Calu3 (cell line): Measurements from ENCODE around the gene NAA80. TPM values are rescaled to one million over a fixed set of nuclear protein-coding genes. Genes with fewer than 3 reads are reported as not detected.
A peak's percentile ranks its signal among the peaks of the same experiment; 100 is the strongest.

Source experiments
- BruUV-seq: library from RNA; stranded (reverse); fragments of 400-500 nt; replicated peaks from 2 replicates; lab custom pipeline; 2021; lab: Mats Ljungman, UMichigan
- CTCF ChIA-PET: fragments of 300-600 bp; sonication (Branson Sonifier 250); formaldehyde crosslinking; loops from one replicate; lab custom pipeline; 2022; ENCODE audit warnings: antibody characterized with exemption; lab: Charles Lee
- DNase-seq: peaks from one replicate; pipeline ENCODE4 v3.0.0; 2022
- H3K27ac Mint-ChIP-seq: one replicate; pipeline ENCODE4 v1.8.0; 2022; ENCODE audit warnings: mixed read lengths; ENCODE audit not compliant: unreplicated experiment
- H3K27me3 Mint-ChIP-seq: one replicate; pipeline ENCODE4 v1.8.0; 2022; ENCODE audit warnings: mixed read lengths; ENCODE audit not compliant: unreplicated experiment
- H3K36me3 Mint-ChIP-seq: one replicate; pipeline ENCODE4 v1.8.0; 2022; ENCODE audit warnings: mild to moderate bottlenecking, moderate library complexity, mixed read lengths; ENCODE audit not compliant: insufficient read depth, unreplicated experiment
- H3K4me1 Mint-ChIP-seq: one replicate; pipeline ENCODE4 v1.8.0; 2022; ENCODE audit warnings: mild to moderate bottlenecking, low read depth, mixed read lengths; ENCODE audit not compliant: unreplicated experiment
- H3K4me3 Mint-ChIP-seq: one replicate; pipeline ENCODE4 v1.8.0; 2022; ENCODE audit warnings: mild to moderate bottlenecking, low read depth, moderate library complexity, mixed read lengths; ENCODE audit not compliant: unreplicated experiment
- H3K9me3 Mint-ChIP-seq: one replicate; pipeline ENCODE4 v1.8.0; 2022; ENCODE audit warnings: low read depth, mixed read lengths; ENCODE audit not compliant: unreplicated experiment
- CTCF ChIP-seq: fragments of 200-600 bp; IDR thresholded peaks from one replicate; pipeline ENCODE4 v1.8.0; 2022; ENCODE audit warnings: antibody characterized with exemption; ENCODE audit not compliant: unreplicated experiment
- intact Hi-C: fragments of 100-400 bp; cut with micrococcal nuclease; formaldehyde crosslinking; loops from one replicate; pipeline ENCODE4 v1.10.0; 2022; ENCODE audit not compliant: unreplicated experiment
- total RNA-seq: library from RNA; stranded (reverse); gene quantifications from 2 replicates; pipeline ENCODE4 v1.2.3, GENCODE V29; 2022

Gene NAA80
- total RNA-seq, 1 experiment from 2014 or later, result 15.0 TPM

- Mint-ChIP-seq H3K9me3 (no peaks in the 10 kb centered on the region), H3K4me3 (no peak overlapping the region), H3K4me1 (peaks cover 62% of the 10 kb centered on the region), H3K36me3 (peaks cover 37% of the 10 kb centered on the region), H3K27me3 (no peaks in the 10 kb centered on the region), H3K27ac (peak overlapping the region; percentile 80)
- DNase-seq, result no peak
- TF ChIP-seq CTCF, result no peak
- no TSS peak for BruUV-seq
- intact Hi-C loops, result no loop called here
- CTCF ChIA-PET, result interaction anchor here (0.6 kb wide), 1 partner anchor 81 kb away, joined by 3 read pairs; no protein-coding TSS in a partner anchor
Measured at GRCh38 chr3:50266017-50266416, 33.2 kb downstream of the NAA80 start.

- H3K36me3 Mint-ChIP-seq, result peaks cover 40% of the 10 kb centered on the region
- no peak overlapping the region for H3K4me3 Mint-ChIP-seq
- no TSS peak for BruUV-seq
- H3K9me3 Mint-ChIP-seq, result no peaks in the 10 kb centered on the region
- no peaks in the 10 kb centered on the region for H3K27me3 Mint-ChIP-seq
- no peak for TF ChIP-seq CTCF
- CTCF ChIA-PET, result interaction anchor here (0.6 kb wide), 1 partner anchor 81 kb away, joined by 3 read pairs; no protein-coding TSS in a partner anchor
- H3K27ac Mint-ChIP-seq, result peak overlapping the region; percentile 80
- H3K4me1 Mint-ChIP-seq, result peaks cover 57% of the 10 kb centered on the region
- intact Hi-C loops, result no loop called here
- no peak for DNase-seq
Measured at GRCh38 chr3:50265571-50265970, 33.6 kb downstream of the NAA80 start.

GRCh38 chr3:50264964-50265485 is 34.2 kb downstream of the NAA80 start:
- Mint-ChIP-seq H3K9me3 (no peaks in the 10 kb centered on the region), H3K4me1 (peaks cover 52% of the 10 kb centered on the region), H3K27me3 (no peaks in the 10 kb centered on the region), H3K4me3 (no peak overlapping the region), H3K36me3 (peaks cover 41% of the 10 kb centered on the region), H3K27ac (peak overlapping the region; percentile 83)
- peak; percentile 50 for DNase-seq
- TF ChIP-seq CTCF, result no peak
- CTCF ChIA-PET, result interaction anchor here (0.7 to 1.6 kb wide), 8 partner anchors 18 to 106 kb away, joined by 3 to 6 read pairs (median 4); partner anchors contain the start of gene GNAI2
- intact Hi-C loops, result no loop called here
- BruUV-seq, result no TSS peak

- CTCF ChIA-PET, result interaction anchor here (0.7 to 1.6 kb wide), 9 partner anchors 18 to 106 kb away, joined by 3 to 6 read pairs (median 3); partner anchors contain the start of gene GNAI2
- Mint-ChIP-seq H3K27me3 (no peaks in the 10 kb centered on the region), H3K4me1 (peaks cover 46% of the 10 kb centered on the region), H3K4me3 (no peak overlapping the region), H3K9me3 (no peaks in the 10 kb centered on the region), H3K36me3 (peaks cover 41% of the 10 kb centered on the region), H3K27ac (peak overlapping the region; percentile 83)
- peak; percentile 60 for DNase-seq
- no TSS peak for BruUV-seq
- intact Hi-C loops, result no loop called here
- no peak for TF ChIP-seq CTCF
Measured at GRCh38 chr3:50264383-50264963, 34.7 kb downstream of the NAA80 start.
